CD4-positive, alpha-beta T cell treated with Interleukin-12 subunit alpha and Interleukin-12 subunit beta, for 1 hour (primary cell): ENCODE measurements around the gene CLEC14A.

Source experiments
- DNase-seq: peaks from one replicate; pipeline ENCODE4 v3.0.0-alpha.2; 2020

CLEC14A gene

GRCh38 chr14:38204719-38205115 is 51.2 kb downstream of the CLEC14A start:
- no peak for DNase-seq
